Measurements from ENCODE around the gene ANKS1B.

ANKS1B gene

DNA sequence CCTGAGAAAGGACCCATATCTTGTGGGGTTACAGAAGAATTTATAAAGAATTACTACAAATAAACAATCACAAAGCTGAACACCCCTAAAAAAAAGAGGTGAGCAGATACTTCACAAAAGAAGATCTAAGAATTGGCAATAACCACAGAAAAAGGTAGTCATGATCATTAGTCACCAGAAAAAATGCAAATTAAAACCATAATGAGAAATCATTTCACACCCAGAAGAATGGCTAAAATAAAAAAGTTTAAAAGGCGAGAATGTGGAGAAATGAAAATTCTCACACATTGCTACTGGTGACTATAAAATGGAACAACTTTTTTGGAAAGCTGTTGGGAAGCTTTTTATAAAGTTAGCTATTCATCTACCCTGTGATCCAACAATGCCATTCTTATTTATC, 545.3 kb downstream of the ANKS1B start:
- DNase-seq: no peak

GRCh38 chr12:99436584-99436983, 548.2 kb downstream of the ANKS1B start:
- DNase-seq: no peak

DNA sequence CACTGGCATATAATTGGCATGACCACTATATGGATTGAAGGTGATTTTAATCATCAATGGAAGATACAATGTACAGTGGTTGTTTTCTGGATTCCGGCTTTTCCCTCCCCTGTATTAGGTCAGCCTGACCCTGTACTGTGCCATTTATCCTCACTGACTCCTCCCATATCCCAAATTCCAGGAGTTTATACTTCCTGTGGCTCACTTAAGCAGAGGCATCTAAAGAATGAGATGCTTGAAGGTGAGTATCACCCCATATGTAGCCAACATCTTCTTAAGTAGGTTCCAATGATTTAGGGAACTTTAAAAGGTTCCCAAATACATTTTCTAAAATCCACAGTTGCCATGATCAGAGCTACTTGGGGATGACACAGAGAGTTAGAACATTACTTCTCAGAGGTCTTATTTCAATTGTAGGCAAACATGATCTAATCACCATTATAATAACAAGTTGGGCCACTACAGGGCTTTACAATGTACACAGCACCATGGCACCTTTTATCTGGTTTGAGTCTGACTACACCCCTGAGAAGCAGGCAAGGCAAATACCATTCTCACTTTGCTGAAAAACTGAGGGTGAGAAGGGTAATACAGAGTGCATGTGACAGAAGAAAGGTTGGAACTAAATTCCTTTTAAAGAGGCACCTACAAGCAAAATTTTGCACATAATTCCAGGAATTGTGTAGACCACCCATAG, 549.5 kb downstream of the ANKS1B start:
- no peak for DNase-seq

DNA sequence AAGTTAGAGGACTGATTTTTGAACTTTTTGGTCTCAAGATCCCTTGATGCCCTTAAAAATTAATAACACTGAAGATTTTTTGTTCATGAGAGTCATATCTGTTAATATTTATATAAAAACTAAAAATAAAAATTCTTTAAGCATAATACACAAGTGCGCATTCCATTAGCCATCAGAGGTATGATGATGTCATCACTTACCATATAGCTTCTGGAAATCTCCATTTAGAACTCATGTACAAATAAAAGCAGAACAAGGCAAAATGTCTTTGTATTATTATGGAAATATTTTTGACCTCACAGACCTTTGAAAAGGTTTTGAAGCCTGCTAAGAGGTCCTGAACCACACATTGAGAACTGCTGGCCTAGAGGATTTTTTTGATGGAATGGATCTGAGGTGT, 551.6 kb downstream of the ANKS1B start:
- no peak for DNase-seq

DNA sequence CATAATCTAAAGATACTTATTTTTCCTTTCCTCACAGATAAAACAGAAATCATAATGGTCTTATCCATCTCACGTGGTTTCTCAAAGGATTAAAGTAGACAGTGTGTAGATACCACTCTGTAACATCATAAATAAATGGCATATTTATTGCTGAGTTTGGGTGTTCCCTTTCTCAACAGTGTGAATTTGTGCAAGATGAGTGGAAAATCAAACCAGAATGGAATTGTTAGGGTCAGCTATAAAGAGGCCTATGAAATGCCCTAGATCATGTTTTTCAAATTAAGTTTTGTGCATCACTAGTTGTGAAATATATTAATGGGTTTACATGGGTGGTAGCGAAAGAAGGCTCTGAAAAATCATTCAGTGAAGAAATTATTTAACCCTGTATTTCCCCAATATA, 553.5 kb downstream of the ANKS1B start:
- no peak for DNase-seq

GRCh38 chr12:99427104-99427503, 557.6 kb downstream of the ANKS1B start:
- DNase-seq: no peak

GRCh38 chr12:99418379-99418778, 566.4 kb downstream of the ANKS1B start:
- DNase-seq: no peak

- no peak for DNase-seq
These were observed 571.0 kb downstream of the ANKS1B start for GRCh38 chr12:99413751-99414150.

DNA sequence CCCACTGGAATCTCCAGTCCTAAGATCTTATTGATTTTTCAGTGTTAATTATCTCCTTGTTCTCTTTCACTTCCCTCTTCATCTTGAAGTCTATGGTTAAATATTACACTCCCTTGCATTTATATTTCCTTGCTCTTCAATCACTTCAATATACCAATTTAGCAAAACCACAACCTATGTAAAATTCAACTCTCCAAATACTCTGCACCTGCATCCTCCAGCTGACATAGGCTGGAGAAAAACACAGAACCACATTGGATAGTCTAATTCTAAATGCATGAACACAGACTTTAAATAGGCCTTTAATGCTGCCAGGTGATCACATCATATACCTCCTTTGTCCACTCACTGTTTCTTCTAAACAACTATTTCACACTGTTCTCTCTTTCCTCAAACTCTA, 591.0 kb downstream of the ANKS1B start:
- DNase-seq: no peak

DNA sequence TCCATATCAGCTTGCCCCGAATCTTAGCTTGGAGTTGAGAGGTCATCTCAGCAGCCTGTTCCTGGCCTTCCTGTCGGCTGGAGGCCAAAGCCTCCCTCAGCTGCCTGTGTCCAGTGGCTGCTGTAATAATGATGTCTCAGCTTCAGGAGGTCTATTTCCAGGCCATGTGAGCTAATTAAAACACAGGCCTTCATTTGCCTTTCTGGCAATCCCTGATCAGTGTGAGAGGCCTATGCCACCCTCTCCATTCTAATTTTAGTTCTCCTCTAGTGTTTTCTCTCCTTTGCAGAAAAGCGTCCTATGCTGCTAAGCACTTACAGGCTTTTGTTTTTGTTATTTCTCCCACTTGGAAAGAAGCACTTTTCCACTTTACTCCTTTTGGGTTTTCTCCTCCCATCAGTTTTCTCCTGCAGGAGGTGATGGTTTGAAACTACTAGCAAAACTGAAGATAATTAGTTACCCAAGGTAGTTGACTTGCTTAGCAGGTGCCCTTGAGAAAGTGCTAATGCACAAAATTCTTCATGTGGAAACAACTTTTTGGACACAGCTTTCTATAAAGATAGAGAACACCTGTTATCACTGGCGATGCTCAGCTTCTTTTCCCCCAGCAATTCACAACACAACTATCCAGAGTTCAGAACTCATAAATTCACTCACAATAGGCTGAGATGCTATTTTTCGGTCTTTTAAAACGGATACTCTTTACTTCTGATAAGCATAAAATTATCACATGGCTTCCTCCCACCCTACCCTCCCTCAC, 592.5 kb downstream of the ANKS1B start:
- no peak for DNase-seq

GRCh38 chr12:99390707-99391106, 594.0 kb downstream of the ANKS1B start:
- no peak for DNase-seq

DNA sequence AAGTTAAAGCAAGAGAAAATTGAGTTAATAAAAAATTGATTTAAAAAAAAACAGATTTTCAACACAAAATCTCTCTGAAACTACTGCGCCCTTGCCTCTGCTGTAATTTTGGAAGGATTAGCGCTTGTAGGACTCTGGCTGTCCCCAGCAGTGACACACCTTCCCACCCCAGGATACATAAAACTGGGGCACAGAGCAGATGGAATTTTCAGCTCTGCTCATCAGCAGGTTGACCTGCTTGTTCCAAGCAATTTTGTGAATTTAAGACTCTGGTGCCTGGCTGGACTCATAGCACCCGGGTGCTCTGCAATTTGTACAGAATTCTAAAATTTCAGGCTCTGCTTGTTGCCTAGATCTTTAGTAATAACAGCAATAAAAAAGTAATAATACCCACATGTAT, 595.0 kb downstream of the ANKS1B start:
- no peak for DNase-seq

DNA sequence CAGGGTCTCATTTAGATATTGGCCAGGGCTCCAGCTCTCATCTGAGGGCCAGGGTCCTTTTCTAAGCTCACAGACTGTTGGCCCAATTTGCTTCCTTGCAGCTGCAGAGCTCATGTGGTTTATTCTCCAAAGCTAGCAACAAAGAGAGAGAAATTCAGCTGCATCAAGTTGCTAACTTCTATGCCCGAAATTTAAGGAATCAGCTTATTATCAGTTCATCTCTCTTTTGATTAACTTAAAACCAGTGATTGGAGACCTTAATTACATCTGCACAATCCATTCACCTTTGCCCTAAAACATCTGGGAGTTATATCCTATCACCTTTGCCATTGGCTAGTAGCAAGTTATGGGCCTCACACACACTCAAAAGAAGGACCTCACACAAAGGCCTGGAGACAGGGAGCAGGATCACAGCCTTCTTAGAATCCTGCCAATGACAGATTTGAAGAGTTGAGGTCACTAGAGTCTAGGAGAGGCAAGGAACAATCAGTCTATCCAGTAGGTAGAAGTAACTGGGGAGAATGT, 596.0 kb downstream of the ANKS1B start:
- no peak for DNase-seq

DNA sequence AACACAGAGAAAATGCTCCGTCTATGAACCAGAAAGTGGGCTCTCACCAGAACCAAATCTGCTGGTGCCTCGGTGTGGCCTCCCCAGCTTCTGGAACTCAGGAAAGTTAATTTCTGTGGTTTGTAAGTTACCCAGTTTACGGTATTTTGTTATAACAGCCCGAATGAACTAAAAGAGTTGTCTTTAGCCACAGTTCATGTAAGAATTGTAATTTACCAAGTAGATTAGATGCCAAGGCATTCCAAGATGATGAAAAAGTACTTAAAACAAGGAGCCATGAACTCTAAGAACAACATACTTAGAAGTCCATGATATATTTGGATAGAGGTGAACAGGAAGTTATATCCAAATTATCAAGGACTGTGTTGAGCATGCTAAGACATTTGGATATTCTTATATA, 597.1 kb downstream of the ANKS1B start:
- DNase-seq: no peak

DNA sequence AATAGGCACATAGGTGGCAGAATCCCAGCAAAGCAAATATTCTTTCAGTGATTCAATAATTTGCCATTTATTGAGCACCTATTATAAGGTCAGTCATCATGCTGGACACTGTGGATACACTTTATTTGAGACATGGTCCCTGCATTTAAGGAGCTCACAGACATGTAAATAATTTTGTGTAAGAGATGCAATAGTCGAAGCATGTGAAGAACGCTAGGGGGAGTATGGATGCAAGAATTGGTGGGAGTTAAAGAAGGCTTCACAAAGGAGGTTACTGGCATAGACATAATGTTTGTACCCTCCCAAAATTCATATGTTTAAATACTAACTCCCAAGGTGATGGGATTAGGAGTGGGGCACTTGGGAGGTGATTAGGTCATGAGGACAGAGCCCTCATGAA, 597.8 kb downstream of the ANKS1B start:
- DNase-seq: no peak

DNA sequence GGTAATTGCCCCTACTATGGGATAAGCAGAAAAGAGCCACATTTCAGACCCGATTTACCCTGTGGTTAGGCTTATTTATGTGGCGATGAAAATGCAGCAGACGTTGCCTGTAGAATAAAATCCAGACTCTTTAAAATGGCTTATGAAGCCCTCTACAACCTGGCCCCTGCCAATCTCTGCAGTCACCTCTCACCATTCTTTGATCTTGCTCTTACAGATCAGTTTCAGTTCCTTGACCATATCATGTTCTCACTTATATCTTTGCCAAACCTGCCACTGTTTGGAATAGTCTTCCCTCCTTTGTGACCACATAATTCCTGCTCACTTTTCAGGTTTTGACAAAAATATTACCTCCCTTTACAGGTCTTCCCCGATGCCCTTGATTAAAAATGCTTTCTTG, 601.5 kb downstream of the ANKS1B start:
- DNase-seq: no peak

- no peak for DNase-seq
These were observed 602.7 kb downstream of the ANKS1B start for GRCh38 chr12:99381992-99382391.

DNA sequence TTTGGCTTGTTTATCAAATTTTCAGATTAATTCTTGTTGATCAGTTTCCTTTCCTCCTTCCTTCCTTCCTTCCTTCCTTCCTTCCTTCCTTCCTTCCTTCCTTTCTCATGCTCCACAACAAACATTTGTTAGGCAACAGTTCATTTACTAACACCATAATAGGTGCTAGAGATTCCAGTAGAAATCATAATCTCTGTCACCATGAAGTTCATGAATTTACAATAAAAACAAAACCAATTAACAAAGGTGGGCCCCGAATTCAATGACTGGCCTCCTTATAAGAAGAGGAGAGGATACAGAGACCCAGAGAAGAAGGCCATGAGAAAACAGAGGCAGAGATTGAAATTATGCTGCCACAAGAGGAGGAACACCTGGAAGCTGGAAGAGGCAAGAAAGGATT, 604.0 kb downstream of the ANKS1B start:
- no peak for DNase-seq

DNA sequence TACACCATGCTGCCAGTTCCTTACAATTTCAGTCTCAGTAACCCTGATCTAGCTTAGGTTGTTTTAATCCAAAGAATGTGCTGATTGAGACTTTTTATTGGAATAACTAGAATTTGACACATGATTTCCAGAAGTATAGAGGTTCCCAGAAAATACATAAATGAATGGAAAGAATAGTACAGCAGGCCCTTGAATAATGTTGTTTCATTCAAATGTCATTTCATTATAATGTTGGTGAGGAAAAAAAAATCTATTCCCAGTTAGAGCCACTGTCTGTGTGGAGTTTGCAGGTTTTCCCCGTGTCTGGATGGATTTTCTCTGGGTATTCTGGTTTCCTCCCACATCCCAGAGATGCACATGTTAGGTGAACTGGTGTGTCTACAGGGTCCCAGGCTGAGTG, 610.7 kb downstream of the ANKS1B start:
- DNase-seq: no peak

- no peak for DNase-seq
These were observed 612.3 kb downstream of the ANKS1B start for GRCh38 chr12:99372257-99372920.

DNA sequence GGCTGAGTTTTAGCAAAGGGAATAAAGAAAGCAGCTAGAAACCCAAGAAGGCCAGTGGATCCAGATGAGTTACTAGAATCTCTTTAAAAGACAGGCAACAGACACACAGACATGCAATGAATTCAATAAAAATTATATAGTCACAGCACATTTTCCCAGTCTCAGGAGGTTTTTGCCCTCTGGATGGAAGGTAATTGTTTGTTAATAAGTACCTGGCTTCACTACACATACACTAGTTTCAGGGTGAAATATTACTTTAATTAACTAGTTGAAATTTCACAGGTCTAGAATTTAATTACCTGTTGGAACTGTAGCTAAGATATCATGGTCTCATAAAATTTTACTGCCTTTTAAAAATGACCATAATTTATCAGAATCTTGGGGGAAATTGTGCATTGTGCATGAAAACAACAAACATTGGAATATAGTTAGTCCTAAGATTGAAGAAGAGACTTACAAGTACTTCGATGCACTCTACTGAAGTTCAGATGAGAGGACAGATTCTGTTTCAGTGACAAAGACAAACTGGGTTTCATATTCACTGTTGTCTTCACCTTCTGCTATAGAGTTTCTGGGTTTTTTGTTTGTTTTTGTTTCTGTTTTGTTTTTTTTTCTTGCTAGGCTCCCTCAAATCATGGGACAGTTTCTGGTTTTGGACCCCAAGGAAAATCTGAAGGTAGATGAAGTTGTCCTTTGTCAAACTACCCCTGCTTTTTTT, 614.2 kb downstream of the ANKS1B start:
- DNase-seq: no peak

DNA sequence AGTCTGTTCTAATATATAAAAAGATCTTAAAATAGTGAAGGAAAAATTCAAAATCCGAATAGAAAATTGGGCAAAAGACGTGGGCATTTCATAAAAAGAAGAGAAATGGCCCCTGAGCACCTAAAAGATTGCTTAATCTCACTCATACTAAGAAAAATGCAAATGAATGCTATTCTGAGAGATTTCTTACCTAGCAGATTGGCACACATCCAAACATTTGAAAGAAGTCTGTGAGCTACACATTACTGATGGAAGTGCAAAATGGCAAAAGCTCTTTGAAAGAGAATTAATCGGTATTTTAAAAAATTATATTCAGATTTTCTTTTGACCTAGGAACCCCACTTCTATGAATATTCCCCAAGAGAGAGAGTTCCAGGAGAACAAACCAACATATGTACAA, 617.6 kb downstream of the ANKS1B start:
- DNase-seq: no peak

- no peak for DNase-seq
These were observed 632.5 kb downstream of the ANKS1B start for GRCh38 chr12:99352269-99352668.

All from T-helper 9 cell (primary cell).